ENCODE measurements around the gene ABI3BP.

DNA sequence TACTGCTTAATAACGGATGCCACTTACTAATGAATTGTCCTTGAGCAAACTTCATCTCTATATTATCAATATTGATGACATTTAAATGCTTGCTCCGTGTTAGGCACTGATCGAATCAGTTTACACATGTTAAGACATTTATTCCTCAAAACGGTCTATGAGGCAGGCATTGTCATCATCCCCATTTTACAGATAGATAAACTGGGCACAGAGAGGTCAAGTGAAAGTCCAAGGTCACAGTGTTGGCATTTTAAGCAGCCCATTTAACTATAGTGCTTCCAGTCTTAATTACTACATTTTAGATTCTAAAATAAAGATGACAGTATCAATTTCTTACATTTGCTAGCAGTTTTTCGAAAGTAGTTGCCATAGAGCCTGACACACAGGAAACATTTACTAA, 966 bp upstream of the ABI3BP start:
- no peak for TF ChIP-seq POLR2A (IDR thresholded peaks at IDR 0.05; ENCODE audit: extremely low read depth, insufficient read length)
- TF ChIP-seq, protein P1, sequence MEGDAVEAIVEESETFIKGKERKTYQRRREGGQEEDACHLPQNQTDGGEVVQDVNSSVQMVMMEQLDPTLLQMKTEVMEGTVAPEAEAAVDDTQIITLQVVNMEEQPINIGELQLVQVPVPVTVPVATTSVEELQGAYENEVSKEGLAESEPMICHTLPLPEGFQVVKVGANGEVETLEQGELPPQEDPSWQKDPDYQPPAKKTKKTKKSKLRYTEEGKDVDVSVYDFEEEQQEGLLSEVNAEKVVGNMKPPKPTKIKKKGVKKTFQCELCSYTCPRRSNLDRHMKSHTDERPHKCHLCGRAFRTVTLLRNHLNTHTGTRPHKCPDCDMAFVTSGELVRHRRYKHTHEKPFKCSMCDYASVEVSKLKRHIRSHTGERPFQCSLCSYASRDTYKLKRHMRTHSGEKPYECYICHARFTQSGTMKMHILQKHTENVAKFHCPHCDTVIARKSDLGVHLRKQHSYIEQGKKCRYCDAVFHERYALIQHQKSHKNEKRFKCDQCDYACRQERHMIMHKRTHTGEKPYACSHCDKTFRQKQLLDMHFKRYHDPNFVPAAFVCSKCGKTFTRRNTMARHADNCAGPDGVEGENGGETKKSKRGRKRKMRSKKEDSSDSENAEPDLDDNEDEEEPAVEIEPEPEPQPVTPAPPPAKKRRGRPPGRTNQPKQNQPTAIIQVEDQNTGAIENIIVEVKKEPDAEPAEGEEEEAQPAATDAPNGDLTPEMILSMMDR (IDR thresholded peaks at IDR 0.05; ENCODE audit: low read depth, low read length), result no peak

Measured in NB4 (cell line).